H54 (cell line): Measurements from ENCODE around the gene WDR83.
"Not testable (repeated sequence)": the region's sequence is repeated elsewhere in the genome, so short reads cannot be mapped to it uniquely, and the experiment has no call there.

Source experiments
- DNase-seq: peaks from one replicate; pipeline ENCODE4 v3.0.0; 2011; ENCODE audit warnings: low spot score, mixed read lengths; ENCODE audit not compliant: insufficient read length
- FAIRE-seq: peaks from 3 replicates; lab custom pipeline; 2011; peaks lifted over from hg19 to GRCh38; lab: Jason Lieb, UNC
- POLR2A ChIP-seq: IDR thresholded peaks from 2 replicates; pipeline ENCODE4 v1.6.1; 2011; ENCODE audit warnings: low read depth, mild to moderate bottlenecking, low read length

WDR83 gene

DNA sequence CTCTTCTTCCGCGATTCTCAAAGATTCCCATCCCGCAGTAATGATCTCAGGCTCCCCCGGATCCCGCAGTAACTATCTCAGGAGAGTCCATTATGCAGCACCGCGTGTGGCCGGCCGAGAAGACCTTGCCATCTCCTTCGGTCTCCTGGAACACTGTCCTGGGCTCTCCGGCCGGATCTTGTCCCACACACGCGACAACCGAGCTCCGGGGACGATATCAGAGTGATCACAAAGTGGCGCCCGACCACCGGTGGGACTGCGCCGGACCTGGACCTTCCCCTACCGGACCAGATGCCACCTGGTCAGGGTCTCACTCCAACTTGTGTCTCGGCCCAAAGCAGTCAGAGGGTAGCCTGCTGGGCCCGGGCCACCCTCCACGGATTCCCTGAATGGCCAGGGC, 24.1 kb upstream of the WDR83 start:
- no peak for TF ChIP-seq POLR2A
- no peak for DNase-seq
- no peak for FAIRE-seq

DNA sequence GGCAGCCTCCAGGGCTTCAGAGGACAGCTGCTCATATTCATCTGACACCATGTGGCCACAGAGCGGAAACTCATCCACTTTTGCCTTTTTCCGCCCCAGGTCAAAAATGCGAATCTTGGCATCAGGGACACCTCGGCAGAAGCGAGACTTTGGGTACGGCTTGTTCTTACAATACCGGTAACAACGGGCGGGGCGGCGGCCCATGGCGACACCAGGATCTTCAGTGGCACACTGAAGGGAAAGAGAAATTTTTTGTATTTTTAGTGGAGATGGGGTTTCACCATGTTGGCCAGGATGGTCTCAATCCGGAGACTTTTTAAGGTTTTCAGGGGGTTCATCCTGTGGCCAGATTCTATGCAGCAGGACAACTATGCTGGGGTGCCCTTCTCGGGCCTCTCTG, 22.9 kb upstream of the WDR83 start:
- not testable (repeated sequence) for DNase-seq, FAIRE-seq

DNA sequence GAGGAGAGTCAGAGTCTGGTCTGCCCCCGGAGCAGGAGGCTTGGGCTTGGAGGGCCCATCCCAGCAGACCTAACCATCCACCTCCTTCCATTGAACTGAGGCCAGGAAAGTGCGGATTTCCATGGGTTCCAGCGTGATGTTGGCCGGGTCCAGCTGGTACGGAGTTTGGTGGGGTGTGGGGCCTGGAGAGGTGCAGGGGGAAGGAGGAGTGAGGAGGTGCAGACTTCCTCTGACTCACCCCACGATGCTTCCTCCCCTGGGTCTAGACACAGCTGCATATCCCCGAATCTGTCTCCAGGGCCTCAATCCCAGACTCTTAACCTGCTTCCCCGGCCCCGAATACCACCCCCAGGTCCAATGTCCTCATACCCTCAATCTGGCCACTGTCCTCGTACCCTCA, 20.1 kb upstream of the WDR83 start:
- no peak for FAIRE-seq

DNA sequence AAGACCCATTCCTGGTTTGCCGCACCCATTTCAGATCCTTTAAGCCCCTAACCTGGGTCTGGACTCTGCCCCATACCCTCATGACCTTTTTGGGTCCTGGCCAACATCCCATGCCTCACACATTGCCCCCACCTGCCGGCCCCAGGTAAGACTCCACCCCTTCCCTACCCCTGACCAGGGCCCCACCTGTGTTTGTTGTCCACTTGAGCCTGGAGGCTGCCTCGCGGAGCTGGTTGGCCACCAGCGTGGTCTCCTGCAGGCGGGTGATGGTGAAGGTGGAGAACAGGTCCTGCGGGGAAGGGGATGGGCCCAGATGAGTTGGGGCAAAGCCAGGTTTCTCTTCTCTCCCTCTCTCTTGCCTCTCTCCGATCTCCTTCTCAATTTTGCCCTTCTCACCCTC, 19.6 kb upstream of the WDR83 start:
- no peak for TF ChIP-seq POLR2A
- no peak for DNase-seq
- FAIRE-seq, result no peak

More for the DNA sequence above, 20.1 kb upstream of the WDR83 start:
- TF ChIP-seq POLR2A, result no peak
- DNase-seq, result no peak

DNA sequence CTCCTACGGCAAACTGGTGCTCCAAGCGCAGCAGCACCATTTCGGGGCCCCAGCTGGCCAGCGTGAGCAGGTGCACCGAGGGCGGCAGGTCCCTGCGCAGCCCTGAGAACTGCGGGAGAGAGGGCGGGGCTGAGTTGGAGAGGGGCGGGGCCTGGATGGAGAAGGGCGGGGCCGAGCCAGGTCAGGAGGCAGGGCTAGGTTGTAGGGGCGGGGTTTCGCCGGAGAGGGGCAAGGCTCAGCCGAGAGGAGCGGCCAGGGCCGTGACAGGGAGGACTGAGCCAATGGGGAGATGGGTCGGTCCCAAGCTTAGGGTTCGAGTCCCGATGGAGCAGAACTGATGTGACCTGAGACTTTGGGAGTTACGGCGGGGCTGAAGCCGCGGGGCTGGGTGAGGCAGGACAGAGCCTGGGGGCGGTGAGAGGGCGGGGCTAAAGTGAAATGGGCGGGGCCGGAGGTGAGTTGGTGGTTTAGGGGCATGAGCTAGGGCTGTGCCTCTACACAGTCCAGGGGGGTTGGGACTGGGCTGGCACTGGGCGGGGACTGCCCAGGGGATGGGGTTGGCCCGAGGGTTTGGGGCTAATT, 19.0 kb upstream of the WDR83 start:
- FAIRE-seq (no peak), DNase-seq (no peak)
- TF ChIP-seq POLR2A, result no peak

DNA sequence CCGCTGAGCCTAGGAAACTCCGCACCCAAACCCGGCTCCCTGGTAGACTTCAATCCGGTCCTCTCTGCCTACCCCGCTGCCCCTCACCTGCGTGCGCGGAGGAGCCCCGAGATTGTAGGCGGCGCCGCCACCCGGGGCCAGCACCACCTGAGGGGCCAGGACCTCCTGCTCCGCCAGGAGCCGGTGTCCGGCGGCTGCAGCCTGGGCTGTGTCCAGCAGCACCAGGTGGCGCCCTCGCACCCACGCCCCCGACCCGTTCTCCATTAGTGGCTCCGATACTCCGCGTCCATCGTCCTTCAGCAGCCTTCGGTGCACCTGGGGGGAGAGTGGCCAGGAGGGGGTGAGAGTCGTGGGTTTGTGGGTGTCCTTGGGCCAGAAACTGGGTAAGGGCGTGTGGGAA, 18.5 kb upstream of the WDR83 start:
- no peak for DNase-seq
- TF ChIP-seq POLR2A, result no peak
- no peak for FAIRE-seq

DNA sequence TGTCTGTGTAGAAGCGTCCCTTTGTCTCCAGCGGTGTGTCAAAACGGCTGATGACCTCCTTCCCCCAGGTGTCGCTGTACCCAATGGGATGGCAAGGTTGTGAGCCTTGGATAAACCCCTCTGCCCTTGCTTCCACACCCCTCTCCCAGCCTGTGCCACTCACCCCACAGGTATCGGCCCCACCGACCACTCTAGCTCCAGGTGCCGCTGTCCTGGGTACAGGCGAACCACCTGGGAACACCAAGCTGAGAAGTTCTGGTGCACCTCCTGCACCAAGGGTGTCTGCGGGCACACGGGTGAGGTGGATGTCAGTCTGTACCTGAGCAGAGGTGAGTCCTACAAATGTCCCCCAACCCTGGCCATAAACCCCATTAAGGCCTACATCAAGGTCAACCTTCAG, 16.7 kb upstream of the WDR83 start:
- DNase-seq (no peak), FAIRE-seq (no peak)
- TF ChIP-seq POLR2A, result no peak

DNA sequence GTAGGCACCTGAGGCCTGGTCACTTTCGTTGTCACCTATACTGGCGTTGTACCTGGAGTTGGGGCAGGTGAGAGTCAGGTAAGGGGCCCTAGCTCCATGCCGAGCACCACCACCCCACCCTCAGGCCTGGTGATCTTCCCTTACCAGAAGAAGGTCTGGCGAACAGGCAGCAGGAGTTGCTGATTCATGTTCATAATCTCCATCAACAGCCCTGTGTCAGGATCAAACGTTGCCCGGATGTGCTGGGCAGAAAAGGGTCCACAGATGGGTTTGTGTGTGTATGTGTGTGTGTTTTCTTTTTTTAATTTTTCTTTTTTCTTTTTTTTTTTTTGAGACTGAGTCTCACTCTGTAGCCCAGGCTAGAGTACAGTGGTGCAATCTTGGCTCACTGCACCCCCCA, 14.4 kb upstream of the WDR83 start:
- DNase-seq (no peak), FAIRE-seq (no peak)
- no peak for TF ChIP-seq POLR2A

DNA sequence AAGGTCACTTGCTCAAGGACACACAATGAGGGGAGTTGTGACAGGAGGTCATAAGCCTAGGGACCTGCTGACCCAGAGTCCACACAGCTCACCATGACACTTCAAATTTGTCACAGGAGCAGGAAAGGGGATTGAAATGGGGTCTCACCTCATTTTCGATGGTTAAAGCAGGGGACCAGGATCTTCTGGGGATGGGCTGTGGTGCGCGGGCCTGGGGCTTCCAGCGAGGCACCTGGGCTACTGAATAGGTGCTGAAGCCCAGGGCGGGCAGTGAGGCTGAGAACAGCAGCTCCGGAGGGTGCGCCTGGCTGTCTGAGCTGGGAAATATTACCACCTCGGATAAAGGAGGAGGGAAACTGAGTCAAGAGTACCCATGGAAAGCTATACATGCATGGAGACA, 11.1 kb upstream of the WDR83 start:
- TF ChIP-seq POLR2A, result no peak
- FAIRE-seq (no peak), DNase-seq (no peak)

DNA sequence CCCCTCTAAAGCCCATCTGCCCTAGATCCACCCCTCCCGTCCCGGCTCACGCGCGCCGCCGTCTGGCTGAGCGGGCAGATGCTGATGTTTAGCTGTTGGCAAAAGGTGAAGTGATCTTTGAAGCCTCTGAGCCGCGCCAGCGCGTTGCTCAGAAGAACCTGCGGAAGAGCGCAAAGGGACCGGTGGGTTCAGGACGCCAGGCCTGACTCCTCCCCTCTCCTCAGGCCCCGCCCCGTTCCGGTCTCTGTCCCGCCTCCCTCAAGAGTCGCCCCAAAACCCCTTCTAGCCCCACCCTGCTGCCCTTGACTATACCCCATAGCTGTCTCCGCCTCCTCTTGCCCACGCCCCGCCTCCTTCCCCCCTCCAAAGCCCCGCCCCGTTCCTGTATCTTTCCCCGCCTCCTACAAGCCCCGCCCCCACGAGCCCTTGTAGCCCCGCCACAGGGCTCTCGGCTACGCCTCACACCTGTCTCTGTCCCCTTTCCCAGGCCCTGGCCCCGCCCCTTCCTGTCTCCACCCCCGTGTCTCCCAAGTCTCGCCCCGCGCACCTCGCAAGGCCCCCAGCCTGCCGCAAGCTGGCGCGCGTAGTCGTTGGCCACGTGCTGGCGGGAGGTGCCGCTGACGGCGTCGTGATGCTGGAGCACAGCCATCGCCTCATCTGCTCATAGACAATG, 9.6 kb upstream of the WDR83 start:
- TF ChIP-seq POLR2A, result no peak
- no peak for DNase-seq
- FAIRE-seq, result no peak

DNA sequence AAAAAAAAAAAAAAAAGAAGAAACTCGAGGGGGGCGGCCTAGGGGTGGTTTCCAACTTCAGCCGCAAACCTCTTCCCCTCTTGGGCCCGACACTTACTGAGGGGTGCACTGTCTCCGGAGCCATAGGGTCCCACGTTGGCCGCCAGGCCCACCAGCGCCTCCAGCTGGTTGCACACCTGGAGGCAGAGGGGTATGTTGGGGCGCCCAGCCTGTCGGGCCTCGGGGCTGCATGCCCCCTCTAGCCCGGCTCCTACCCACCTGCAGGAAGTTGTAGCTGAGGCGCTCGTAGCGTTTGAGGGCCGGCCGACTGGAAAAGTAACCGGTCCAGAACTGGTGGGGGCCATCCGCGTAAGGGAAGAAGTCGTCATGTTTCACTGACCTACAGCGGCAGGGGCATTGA, 8.6 kb upstream of the WDR83 start:
- no peak for FAIRE-seq
- TF ChIP-seq POLR2A, result no peak
- no peak for DNase-seq

DNA sequence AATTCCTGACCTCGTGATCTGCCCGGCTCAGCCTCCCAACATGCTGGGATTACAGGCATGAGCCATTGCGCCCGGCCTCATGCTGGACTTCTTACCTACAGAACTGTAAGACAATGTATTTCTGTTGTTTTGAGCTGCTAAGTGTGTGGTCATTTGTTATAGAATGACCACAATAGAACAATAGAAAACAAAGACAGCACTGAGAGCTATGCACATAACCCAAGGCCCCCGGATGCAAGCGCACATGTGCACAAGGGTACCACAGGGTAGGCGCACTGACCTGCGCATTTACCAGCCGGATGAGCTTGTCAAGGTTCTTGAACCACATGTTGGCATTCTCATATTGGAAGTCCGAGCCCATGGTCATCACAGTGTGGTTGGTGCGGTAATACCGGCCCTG, 5.6 kb upstream of the WDR83 start:
- DNase-seq, result no peak
- TF ChIP-seq POLR2A, result no peak
- FAIRE-seq, result no peak

DNA sequence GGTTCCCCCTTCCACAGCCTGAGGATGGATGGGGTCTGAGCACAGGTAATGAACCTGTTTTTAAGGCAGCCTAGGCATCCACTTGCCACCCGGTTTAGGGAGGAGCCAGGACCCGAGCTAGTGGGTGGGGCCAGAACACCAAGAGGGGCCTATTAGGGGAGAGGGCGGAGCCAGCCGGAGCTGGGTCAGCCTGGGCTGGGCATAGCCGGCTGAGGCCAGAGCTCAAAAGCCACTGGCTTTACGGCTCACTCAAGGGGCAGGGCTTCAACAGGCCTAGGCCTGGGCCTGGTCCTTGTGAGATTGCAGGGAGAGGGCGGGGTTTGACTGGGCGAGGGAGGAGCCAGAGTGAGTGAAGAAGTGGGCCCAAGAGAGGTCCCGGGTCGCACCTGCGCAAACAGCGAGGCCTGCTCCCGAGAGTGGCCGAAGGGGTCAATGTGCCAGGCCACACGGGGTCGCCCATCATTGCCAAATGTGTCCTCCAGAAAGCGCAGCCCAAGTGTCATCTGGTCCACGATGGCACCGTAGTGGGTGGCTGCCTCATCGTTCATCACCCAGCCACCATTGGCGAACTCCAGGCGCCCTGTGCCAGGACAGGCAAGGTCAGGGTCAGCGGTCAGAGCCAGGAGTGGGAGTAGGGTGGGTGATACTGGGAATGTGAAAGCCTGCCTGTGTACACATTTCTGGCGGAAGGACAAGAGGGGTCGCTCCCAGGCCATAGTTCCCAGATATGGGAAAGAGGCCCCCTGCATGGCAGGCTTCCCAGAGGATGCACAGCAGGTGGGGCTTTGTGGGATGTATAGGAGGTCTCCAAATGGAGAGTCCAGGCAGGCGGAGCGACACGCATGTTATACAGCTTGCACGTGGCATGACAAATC, 2.0 kb upstream of the WDR83 start:
- FAIRE-seq, result no peak
- TF ChIP-seq POLR2A, result no peak
- DNase-seq, result peak; percentile 38

DNA sequence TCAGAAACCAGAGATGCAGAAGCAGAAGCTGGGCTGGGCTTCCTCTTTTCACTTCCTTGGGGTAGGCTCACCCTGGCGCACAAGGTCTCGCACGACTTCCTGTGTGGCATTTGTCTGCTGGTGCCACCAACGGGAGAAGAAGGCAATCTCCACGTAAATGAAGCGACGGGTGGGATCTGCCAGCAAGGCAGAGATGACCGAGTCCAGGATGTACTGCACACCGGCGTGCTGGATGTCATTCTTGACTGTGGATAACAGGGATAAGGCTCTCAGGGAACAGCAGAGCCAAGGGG, 1.4 kb upstream of the WDR83 start:
- no peak for FAIRE-seq
- TF ChIP-seq POLR2A, result no peak
- DNase-seq, result no peak
